Fibroblast of gingiva (primary cell): Measurements from ENCODE around the gene KCNC4.

ENCODE experiments used
- DNase-seq: peaks from one replicate; pipeline ENCODE4 v3.0.0-alpha.2; 2011; ENCODE audit warnings: low read depth

KCNC4 gene

DNA sequence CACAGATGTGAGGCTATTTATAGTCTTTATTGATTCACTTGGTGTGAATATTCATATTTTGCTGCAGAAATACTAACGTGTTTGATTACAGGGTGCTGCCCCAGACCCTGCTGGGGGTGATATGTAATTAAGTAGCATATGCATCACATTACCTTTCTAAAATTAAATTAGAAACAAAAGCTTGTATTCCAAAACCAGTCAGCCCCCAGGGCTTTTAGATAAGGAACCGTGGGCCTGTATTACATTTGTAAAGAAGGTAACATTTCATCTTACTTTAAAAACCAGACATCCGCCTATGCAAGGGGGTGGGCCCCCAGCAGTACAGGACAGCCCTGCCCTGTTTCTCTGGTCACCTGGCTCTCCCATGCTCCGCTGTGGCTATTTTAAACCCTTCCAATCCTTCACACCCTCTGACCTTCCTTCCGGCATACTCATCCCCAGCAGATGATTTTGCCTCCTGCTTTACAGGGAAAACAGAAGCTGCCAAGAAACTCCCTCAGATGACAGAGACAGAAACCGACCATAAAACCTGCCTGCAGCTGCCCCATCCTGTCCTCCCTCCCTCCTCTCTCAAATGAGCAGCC, 22.0 kb upstream of the KCNC4 start:
- DNase-seq, result no peak

GRCh38 chr1:110189181-110189580, 20.9 kb upstream of the KCNC4 start:
- DNase-seq, result no peak

DNA sequence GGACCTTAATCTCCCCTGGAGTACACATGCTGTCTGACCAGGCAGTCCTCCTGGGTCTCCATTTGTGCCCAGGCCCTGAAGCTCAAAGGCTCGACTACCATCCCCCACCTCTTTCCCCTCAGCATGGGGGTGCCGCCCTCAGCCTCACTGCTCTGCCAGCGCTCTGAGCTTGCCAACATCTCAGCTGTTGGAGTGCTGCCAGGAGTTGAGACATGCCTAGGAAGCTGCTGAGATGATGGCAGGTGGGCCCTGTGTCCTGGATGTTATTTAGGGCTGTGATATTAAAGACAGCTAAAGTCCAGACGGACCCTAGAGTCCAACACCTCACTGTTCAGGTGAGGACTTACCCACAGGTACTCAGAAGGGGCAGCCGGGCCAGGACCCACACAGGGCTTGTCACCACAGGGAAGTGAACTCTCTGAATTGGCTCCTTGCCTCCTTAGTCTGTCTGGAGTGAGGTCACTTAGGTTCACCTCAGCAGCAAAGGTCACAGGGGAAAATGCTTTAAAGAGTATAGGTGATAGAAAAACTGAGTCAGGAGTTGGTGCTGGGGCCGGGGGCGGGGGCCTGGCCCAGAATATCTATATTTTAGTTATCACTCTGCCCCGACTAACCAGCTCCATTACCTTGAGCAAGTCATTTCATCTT, 19.7 kb upstream of the KCNC4 start:
- DNase-seq, result no peak

GRCh38 chr1:110192541-110192940, 17.6 kb upstream of the KCNC4 start:
- no peak for DNase-seq

GRCh38 chr1:110195196-110195595, 14.9 kb upstream of the KCNC4 start:
- DNase-seq, result no peak

DNA sequence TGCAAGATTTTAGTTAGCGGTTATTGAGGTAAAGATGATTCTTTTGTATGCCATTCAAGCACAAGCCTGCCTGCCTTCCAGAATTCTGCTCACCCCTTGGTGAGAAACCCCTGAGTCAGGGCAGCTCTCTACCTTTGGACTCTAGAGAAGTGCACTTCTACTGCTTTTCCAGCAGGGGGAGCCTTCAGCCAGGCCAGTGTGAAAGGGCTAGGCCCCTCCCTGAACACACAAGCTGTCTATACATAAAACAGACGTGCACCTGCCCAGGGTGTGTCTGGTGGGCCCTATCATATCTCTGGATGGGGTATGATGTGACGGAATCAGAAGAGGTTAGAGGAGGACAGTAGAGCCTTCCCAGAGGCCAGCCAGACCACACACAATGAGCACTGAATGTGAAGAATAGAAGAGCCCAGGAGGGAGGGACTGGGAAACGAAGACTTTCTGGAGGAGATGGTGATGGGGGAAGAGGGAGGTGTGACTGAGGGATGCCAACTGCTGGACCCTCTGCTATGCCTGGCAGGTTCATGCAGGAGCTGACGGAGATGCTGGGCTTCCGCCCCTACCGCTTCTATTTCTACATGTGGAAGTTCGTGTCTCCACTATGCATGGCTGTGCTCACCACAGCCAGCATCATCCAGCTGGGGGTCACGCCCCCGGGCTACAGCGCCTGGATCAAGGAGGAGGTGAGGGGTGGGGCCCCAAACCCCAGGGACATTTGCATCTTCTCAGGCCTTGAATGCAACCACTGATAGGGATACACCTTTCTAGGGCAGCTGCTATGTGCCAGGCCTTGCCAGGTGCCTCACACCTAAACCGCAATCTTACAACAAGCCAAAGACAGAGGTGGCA, 13.0 kb upstream of the KCNC4 start:
- DNase-seq, result peak; percentile 16

DNA sequence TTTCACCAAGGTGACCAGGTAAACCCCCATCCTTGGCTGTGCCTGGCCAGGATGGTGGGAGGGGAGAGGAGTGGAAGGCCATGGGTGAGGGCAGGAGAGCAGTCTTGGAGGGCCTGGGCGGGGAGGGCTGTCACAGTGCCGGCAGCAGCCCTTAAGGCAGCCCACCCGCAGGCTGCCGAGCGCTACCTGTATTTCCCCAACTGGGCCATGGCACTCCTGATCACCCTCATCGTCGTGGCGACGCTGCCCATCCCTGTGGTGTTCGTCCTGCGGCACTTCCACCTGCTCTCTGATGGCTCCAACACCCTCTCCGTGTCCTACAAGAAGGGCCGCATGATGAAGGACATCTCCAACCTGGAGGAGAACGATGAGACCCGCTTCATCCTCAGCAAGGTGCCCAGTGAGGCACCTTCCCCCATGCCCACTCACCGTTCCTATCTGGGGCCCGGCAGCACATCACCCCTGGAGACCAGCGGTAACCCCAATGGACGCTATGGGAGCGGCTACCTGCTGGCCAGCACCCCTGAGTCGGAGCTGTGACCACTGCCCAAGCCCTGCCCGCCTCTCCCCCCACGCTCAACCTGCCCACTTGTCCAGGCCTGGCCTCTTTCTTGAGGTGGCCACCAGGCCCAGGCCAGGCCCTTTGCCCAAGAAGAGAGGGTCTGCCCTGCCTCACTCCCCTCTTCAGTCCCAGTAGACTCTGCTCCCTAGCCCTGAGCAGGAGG, 12.0 kb upstream of the KCNC4 start:
- no peak for DNase-seq

DNA sequence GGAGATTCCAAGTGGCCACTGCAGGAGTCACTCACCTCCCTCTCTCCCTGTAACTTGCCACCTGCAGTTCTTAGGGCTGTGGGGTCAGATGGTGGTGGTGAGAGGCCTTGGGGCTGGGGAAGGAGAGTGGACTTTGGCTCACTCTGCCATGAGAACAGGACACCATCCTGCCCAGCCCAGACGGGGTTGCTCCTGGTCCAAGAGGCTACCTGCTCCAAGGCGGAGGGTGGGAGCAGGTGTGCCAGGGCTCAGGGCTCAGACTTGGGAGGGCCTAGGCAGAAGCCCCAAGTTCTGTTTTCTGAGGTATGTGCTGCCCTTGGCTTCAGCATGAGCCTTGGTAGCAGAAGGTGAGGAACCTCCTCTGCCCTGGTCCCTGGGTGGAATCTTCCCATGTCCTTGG, 11.4 kb upstream of the KCNC4 start:
- no peak for DNase-seq

- no peak for DNase-seq
Measured at GRCh38 chr1:110200190-110200589, 9.9 kb upstream of the KCNC4 start.

- no peak for DNase-seq
Measured at GRCh38 chr1:110200666-110201065, 9.4 kb upstream of the KCNC4 start.

DNA sequence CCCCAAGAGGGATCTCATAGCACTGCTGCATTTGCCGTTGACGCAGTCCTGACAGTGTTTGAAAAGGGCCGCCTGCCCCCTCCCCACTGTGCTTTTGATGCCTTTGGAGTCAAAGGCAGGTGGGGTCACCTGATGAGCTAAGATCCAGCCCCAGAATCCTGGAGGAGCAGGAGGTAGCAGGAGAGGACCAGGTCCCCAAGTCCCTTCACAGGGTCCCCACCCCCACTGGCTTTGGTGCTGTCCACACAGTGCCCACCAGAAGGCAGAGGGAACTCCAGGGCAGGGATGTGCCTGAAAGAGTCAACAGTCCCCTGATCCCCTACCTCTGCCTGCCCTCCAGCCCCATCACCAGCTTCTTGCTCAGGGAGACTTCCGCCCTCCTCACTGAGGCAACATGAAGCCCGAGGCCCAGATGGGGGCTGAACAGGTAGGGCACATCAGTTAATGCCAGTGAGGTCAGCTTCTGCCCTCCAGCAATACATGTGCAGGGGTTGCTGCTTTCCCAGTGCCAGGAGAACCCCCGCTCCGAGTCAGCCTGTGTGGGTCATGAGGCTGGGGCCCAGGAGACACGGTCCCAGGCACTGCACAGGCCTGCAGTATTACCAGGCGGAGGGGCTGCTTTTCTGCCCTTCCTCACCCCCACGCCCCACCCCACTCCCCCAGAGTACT, 8.8 kb upstream of the KCNC4 start:
- no peak for DNase-seq

- peak; percentile 44 for DNase-seq
Measured at GRCh38 chr1:110203021-110203661, 7.0 kb upstream of the KCNC4 start.

DNA sequence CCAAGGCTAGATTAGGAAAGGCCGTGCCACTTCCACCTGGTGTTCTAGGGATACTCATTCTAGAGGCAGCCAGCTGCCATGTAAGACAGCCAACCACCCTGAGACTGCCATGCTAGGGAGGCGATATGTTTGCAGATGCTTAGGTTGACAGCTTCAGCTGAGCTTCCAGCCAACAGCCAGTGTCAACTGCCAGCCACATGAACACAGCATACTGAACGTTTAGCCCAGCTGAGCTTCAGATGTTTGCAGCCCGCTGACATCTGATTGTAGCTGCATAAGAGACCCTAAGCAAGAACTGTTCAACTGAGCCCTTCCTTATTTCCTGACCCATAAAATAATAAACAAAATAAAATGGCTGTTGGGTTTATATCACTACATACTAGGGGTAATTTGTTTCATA, 5.0 kb upstream of the KCNC4 start:
- DNase-seq, result no peak

DNA sequence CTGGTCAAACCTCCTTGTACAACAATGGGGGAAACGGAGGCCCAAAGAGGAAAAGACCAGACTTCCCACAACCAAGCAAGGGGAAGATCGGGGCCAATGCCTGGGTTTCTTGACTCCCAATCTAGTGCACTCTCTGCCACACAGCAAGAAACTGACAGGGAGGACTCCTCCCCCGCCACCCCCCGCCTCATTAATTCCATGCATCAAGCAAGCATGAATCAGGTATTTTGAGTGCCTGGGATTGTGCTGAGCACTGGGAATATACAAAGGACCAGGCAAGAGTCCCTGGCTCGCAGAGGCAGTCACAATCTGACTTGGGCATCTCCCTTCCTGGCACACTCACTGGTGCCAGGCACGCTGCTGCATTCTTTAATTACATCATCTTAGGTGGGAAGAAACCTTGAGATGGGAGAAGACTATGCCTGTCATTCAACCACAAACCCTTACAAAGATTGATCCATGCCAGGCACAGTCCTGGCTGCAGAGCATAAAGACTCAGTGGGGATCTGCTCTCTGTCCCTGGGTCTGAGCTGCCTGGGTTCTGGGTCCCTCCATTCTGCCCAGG, 4.4 kb upstream of the KCNC4 start:
- no peak for DNase-seq

DNA sequence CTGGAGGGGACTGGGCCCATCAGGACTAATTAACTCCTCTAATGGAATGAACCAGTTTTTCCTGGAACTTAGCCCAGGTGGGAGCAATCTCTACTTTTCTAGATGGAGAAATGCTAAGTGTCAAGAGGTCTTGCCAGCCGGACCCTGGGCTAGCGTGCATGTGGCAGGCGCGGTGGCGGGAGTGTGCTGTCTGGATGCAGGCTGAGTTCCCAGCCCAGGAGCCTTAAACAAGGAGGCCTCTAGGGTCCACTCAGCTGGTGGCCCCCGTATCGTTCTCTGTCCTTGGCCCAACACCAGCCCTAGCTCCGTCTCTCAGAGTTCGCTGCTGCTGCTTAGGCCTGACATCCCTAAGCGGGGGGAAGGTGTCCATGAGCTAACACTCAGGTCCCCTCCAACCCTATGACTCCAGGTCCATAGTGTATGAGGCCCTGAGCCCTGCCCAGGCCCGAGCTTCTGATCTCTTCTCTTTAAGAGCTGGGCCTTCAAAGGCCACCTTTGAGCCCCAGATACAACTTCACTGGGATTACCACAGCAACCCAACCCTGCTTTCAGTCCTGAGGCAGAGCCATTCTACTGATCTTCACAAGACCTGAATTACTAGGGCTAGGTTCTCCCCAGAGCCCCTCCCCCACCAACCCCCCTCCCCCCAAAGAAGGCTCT, 3.7 kb upstream of the KCNC4 start:
- DNase-seq, result no peak

- peak; percentile 19 for DNase-seq
Measured at GRCh38 chr1:110207831-110208230, 2.3 kb upstream of the KCNC4 start.

DNA sequence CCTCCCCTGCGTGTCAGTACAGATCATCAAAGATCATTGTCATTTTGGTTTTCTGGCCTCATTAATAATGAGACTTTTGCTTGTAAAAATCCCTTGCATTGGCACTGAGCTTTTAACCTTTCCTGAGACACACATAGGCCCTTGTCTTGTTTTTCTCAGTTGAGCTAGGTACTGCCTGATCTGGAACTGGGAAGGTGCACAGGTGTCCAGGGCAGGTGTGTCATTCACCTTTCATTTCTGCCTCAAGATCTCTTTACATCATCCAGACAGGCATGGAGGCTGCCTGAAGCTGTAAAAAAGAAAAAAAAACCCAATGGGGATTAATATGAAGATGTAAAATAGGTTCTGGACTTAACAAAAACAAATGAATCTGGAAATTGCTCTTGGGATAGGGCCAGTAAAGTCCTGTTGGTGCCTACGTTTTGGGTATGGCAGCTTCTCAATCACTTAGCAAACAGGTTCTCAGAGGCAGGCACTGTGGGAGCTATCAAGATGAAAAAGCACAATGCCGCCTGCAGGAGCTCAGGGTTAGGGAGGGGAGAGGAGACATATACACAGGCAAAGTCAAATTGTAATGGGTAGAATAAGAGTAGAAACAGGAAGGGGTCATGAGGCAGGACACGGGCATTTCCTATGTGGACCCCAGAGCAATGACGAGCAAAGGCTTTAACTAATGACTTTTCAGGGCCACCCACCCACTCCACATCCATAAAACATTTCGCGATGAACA, 1.0 kb upstream of the KCNC4 start:
- no peak for DNase-seq

GRCh38 chr1:110210604-110211495, 736 bp downstream of the KCNC4 start:
- peak; percentile 16 for DNase-seq
